GM21526 (cell line): ENCODE measurements around the gene TH.
"Not testable (repeated sequence)": the region's sequence is repeated elsewhere in the genome, so short reads cannot be mapped to it uniquely, and the experiment has no call there.

ENCODE experiments used
- ATAC-seq: cut with Tn5 transposase; IDR thresholded peaks from one replicate; pipeline ENCODE4 v1.9.1; 2021; ENCODE audit warnings: moderate library complexity; ENCODE audit not compliant: unreplicated experiment, low FRiP score

The TH gene

GRCh38 chr11:2179516-2179915, 7.9 kb upstream of the TH start:
- no peak for ATAC-seq

- ATAC-seq = no peak
Measured at GRCh38 chr11:2178906-2179494, 7.4 kb upstream of the TH start.

- not testable (repeated sequence) for ATAC-seq
Measured at GRCh38 chr11:2178055-2178773, 6.6 kb upstream of the TH start.

- ATAC-seq = no peak
Measured at GRCh38 chr11:2177076-2177475, 5.5 kb upstream of the TH start.

- ATAC-seq = no peak
Measured at GRCh38 chr11:2176389-2176900, 4.8 kb upstream of the TH start.

GRCh38 chr11:2175659-2176058, 4.0 kb upstream of the TH start:
- no peak for ATAC-seq

- no peak for ATAC-seq
Measured at GRCh38 chr11:2174361-2174760, 2.7 kb upstream of the TH start.

- no peak for ATAC-seq
Measured at GRCh38 chr11:2173761-2174160, 2.1 kb upstream of the TH start.

- no peak for ATAC-seq
Measured at GRCh38 chr11:2173150-2173693, 1.6 kb upstream of the TH start.

- no peak for ATAC-seq
Measured at GRCh38 chr11:2172676-2173075, 1.1 kb upstream of the TH start.

- no peak for ATAC-seq
Measured at GRCh38 chr11:2169626-2170570, 1.7 kb downstream of the TH start.

- no peak for ATAC-seq
Measured at GRCh38 chr11:2169005-2169378, 2.6 kb downstream of the TH start.

- no peak for ATAC-seq
Measured at GRCh38 chr11:2168286-2169004, 3.2 kb downstream of the TH start.

- ATAC-seq = no peak
Measured at GRCh38 chr11:2167141-2168045, 4.2 kb downstream of the TH start.

- ATAC-seq = no peak
Measured at GRCh38 chr11:2166091-2166851, 5.3 kb downstream of the TH start.

- ATAC-seq = no peak
Measured at GRCh38 chr11:2165571-2165970, 6.0 kb downstream of the TH start.

GRCh38 chr11:2164861-2165555, 6.6 kb downstream of the TH start:
- ATAC-seq = no peak

- no peak for ATAC-seq
Measured at GRCh38 chr11:2164081-2164480, 7.5 kb downstream of the TH start.
